Left ventricle myocardium inferior (tissue), 1 donor: ENCODE data around the gene OPALIN. TPM values are rescaled to one million over a fixed set of nuclear protein-coding genes. Genes with fewer than 3 reads are reported as not detected.

Experiments
- DNase-seq: peaks from one replicate; pipeline ENCODE4 v3.0.0-alpha.2; 2020
- H3K27ac ChIP-seq: fragments of 200-600 bp; replicated peaks from 2 replicates; pipeline ENCODE4 v1.8.0; 2021
- H3K27me3 ChIP-seq: fragments of 200-600 bp; 2 replicates; pipeline ENCODE4 v1.8.0; 2021; ENCODE audit warnings: low read depth
- H3K36me3 ChIP-seq: fragments of 200-600 bp; 2 replicates; pipeline ENCODE4 v1.8.0; 2021
- H3K4me1 ChIP-seq: fragments of 200-600 bp; 2 replicates; pipeline ENCODE4 v1.8.0; 2021
- H3K4me3 ChIP-seq: fragments of 200-600 bp; 2 replicates; pipeline ENCODE4 v1.8.0; 2021; ENCODE audit warnings: mild to moderate bottlenecking, moderate library complexity
- H3K9me3 ChIP-seq: fragments of 200-600 bp; replicated peaks from 2 replicates; pipeline ENCODE4 v1.8.0; 2021
- intact Hi-C: fragments of 100-400 bp; cut with micrococcal nuclease; formaldehyde crosslinking; loops from one replicate; pipeline ENCODE4 v1.11.0; 2022
- total RNA-seq: library from RNA; stranded (reverse); fragmentation: NEBNext Ultra II Directional; extraction: Animal tissue kit (Norgen Biotek cat#: 25700); gene quantifications from one replicate; pipeline ENCODE4 v1.2.1, GENCODE V29; 2021
- TF ChIP-seq, protein P1 (sequence below): fragments of 200-600 bp; IDR thresholded peaks from 2 replicates; pipeline ENCODE4 v1.8.0; 2021; ENCODE audit warnings: antibody characterized with exemption, mild to moderate bottlenecking, borderline replicate concordance
- donor health status: DM: no; HTN: yes; CAD: no; lungs with severe emphysema.

OPALIN gene
- total RNA-seq, 1 donor from 2014 or later: not detected

DNA sequence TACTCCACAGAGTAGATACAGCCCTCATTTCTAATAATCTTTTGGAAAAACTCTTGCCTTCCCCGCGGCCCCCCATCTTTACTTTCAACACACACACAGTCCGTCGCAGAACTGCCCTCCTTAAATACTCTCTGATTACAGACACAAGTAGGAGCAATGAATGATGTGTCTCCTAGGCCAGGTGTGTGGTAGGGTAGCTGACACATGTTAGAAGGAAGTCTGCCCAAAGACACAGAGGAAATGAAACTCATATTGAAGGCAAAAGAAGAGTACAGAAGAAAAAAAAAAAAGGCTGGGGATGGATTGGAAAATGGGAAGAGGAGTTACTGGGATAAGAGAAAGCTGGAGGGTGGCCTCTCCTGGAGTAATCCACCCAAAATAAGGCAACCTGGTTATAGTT is 14.6 kb downstream of the OPALIN start:
- DNase-seq: no peak
- intact Hi-C loops: no loop called here
- H3K4me3 ChIP-seq: no peak overlapping the region
- peaks cover 20% of the 10 kb centered on the region for H3K9me3 ChIP-seq
- H3K4me1 ChIP-seq: peaks cover 9% of the 10 kb centered on the region
- H3K36me3 ChIP-seq: no peaks in the 10 kb centered on the region
- no peak overlapping the region for H3K27ac ChIP-seq
- TF ChIP-seq, protein P1, sequence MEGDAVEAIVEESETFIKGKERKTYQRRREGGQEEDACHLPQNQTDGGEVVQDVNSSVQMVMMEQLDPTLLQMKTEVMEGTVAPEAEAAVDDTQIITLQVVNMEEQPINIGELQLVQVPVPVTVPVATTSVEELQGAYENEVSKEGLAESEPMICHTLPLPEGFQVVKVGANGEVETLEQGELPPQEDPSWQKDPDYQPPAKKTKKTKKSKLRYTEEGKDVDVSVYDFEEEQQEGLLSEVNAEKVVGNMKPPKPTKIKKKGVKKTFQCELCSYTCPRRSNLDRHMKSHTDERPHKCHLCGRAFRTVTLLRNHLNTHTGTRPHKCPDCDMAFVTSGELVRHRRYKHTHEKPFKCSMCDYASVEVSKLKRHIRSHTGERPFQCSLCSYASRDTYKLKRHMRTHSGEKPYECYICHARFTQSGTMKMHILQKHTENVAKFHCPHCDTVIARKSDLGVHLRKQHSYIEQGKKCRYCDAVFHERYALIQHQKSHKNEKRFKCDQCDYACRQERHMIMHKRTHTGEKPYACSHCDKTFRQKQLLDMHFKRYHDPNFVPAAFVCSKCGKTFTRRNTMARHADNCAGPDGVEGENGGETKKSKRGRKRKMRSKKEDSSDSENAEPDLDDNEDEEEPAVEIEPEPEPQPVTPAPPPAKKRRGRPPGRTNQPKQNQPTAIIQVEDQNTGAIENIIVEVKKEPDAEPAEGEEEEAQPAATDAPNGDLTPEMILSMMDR: no peak
- H3K27me3 ChIP-seq: no peaks in the 10 kb centered on the region

DNA sequence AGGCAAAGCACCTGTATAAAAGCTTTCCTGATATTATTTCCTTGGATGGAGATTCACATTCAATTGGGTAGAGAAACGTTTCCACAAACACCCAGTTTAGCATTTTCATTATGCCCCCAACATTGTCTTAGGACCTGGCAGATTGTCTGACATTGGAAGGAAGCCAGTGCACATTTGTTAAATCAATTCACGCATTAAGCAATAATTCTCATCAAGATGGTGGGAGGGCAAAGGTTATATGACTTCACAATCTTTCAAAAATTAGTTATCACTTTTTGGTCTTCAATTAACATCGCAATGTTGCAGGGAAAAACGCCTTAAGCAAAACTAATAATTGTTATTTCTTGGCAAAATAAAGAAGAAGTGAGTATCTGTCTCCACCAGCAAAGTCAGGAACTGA is 16.4 kb downstream of the OPALIN start:
- Histone ChIP-seq H3K9me3 (peaks cover 20% of the 10 kb centered on the region), H3K27ac (no peak overlapping the region), H3K4me3 (no peak overlapping the region), H3K36me3 (no peaks in the 10 kb centered on the region), H3K4me1 (peaks cover 10% of the 10 kb centered on the region), H3K27me3 (no peaks in the 10 kb centered on the region)
- no peak for DNase-seq
- TF ChIP-seq, protein P1: no peak
- intact Hi-C loops: no loop called here

DNA sequence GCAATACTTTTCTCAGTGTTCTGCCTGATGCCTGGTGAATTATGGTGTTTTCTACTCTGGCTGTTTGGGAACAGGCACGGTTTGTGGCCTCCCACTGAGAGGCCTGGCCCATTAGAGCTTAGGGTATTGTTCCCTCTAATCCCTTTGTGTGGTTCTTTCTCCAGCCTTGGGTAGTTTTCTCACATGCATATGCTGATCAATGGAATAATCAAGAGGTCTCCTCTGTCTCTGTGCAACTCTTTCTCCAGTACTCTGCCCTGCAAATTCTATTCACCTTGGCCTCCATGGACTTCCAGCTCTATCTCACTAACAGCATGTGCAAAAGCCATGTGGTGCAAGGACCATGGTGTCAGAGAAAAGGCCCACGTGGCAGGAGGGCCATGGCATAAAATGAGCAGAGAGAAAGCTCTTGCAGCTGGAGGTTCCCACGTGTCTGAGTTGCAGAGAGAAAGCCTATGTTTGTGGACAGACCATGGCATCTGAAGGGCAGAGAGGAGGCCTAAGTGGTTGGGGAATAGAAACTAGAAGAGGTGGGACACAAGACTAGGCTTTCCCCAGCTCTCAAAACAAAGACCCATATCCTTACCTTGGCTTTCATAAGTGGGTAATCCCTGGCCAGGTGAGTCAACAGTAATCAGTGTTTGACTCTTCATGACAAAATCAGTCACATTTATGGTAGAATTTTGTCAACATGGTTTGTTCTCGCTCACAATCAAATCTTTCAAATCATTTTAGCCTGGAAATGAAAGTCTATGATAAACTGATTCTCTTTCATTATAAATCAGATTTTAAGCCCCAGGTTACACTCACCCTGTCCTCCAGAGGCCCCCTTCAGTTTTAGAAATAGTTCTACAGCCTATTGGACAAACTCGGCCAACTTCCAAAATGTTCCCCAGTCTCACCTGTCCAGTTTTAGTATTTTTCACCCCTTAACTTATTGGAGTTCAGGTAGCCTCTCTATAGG is 17.3 kb downstream of the OPALIN start:
- intact Hi-C loops: no loop called here
- no peaks in the 10 kb centered on the region for H3K36me3 ChIP-seq
- H3K9me3 ChIP-seq: peaks cover 12% of the 10 kb centered on the region
- TF ChIP-seq, protein P1: no peak
- H3K4me3 ChIP-seq: no peak overlapping the region
- peaks cover 10% of the 10 kb centered on the region for H3K4me1 ChIP-seq
- H3K27ac ChIP-seq: no peak overlapping the region
- no peaks in the 10 kb centered on the region for H3K27me3 ChIP-seq
- no peak for DNase-seq

DNA sequence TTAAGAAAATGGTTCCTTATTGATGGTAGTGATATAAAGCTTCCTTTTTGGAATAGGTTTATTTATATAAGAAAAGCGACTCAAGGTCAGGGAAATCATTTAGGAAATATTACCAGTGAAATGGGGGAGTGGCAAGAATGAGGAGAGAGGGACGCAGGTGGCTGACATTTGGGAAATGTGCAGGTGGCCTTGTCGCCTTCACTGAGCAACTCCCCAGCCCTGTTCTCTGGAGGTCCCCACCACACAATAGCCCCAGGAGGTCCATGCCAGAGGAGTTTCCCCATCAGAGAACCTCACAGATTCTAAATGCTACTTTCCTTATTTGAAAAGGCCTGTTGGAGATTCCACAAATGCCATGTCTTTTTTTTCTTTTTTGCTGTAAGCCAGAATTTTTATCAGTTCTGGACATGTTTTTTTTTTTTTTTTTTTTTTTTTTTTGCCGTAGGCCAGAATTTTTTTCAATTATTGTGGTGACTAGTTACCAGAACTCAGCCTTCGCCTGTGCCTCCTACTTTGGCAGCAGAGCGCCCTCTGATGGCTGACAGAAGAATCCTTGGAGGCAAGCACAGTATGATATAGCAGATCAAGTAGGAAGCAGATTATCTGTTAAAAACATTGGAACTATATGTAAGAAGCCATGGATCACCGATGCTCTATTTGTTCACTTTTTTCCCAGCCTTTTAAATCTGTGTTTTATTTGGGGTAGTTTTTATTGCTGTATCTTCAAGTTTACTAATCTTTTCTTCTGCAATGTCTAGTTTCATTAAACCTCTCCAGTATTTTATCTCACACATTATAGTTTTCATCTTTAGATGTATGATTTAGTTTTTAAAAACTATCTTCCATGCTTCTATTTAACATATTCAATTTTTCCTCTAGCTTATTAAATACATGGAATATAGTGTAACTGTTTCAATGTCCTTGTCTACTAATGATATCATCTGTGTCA is 18.6 kb downstream of the OPALIN start:
- peak; percentile 39 for DNase-seq
- intact Hi-C loops: no loop called here

DNA sequence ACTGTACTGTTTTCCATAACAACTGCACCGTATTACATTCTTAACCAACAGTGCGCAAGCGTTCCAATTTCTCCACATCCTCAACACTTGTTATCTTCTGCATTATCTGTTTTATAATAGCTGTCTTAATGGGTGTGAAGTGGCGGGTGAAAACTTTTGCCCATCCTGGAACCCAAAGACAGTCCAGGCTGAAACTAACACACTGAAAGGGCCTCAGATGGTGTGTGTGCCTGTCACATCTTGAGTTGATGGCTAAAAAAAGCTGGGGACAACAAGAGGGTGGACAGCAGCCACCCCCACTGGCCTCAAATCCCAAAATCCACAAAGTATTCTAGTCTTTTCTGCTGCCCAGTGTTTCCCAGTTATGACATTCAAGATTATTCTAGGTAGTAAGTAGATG is 19.4 kb downstream of the OPALIN start:
- H3K4me3 ChIP-seq: no peak overlapping the region
- TF ChIP-seq, protein P1: no peak
- H3K4me1 ChIP-seq: peaks cover 10% of the 10 kb centered on the region
- H3K27me3 ChIP-seq: peaks cover 7% of the 10 kb centered on the region
- no peak overlapping the region for H3K27ac ChIP-seq
- DNase-seq: no peak
- H3K9me3 ChIP-seq: no peaks in the 10 kb centered on the region
- intact Hi-C loops: no loop called here
- no peaks in the 10 kb centered on the region for H3K36me3 ChIP-seq

More for the DNA sequence above, 18.6 kb downstream of the OPALIN start:
- TF ChIP-seq, protein P1: peak; percentile 73
- peaks cover 4% of the 10 kb centered on the region for H3K27me3 ChIP-seq
- no peaks in the 10 kb centered on the region for H3K36me3 ChIP-seq
- no peak overlapping the region for H3K27ac ChIP-seq
- H3K4me1 ChIP-seq: peaks cover 10% of the 10 kb centered on the region
- no peaks in the 10 kb centered on the region for H3K9me3 ChIP-seq
- no peak overlapping the region for H3K4me3 ChIP-seq
